ENCODE results near the gene VILL. TPM values are rescaled to one million over a fixed set of nuclear protein-coding genes. Genes with fewer than 3 reads are reported as not detected.
"Not testable (repeated sequence)": the region's sequence is repeated elsewhere in the genome, so short reads cannot be mapped to it uniquely, and the experiment has no call there.

VILL gene
- total RNA-seq, 2 donors from 2014 or later, result 21.6 to 30.1 TPM

DNA sequence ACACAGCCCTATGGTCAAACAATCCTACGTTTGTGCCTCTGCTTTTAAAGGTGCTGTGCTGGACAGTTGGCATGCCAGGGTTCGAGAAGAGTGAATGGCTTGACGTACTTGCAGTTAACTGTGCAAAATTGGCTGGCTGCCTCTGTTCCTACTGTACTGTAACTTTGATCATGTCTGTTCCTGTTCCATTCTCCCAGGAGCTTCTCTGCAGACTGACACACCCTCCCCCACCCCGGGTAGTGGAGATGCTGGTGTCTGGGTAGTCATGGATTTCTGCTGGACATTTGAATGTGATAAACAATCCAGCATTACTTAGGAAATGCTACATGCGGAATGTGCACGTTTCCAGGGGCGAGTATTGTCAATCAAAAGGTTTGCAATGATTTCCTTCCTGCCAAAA lies 6.5 kb upstream of the VILL start:
- Mint-ChIP-seq H3K4me1 (peaks cover 2% of the 10 kb centered on the region), H3K27me3 (peaks cover 4% of the 10 kb centered on the region), H3K36me3 (ENCODE audit: low read depth) (no peaks in the 10 kb centered on the region), H3K4me3 (no peak overlapping the region), H3K27ac (no peak overlapping the region)
- DNase-seq, result no peak
- no peaks in the 10 kb centered on the region for H3K9me3 ChIP-seq (ENCODE audit: control insufficient read depth, low read length, poor library complexity, severe bottlenecking)
- ATAC-seq, result no peak

DNA sequence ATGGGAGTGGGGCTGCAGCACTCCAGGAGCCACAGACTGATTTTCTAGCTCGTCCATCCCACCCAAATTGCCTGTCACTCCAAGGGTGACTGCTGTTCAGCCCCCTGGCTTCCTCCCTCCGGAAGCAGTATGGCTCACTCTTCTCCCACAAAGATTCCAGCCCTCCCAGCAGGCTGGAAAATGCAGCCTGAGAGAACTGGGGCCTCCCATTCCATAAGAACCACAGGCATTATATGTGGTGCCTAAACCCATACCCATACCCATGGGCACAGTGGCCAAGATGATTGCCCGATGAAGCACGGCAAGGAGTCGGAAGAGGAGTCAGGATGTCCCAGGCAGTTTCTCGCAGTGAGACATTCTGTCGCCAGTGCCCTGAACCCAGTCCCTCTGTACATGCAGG lies 6.0 kb upstream of the VILL start:
- H3K27ac Mint-ChIP-seq, result no peak overlapping the region

DNA sequence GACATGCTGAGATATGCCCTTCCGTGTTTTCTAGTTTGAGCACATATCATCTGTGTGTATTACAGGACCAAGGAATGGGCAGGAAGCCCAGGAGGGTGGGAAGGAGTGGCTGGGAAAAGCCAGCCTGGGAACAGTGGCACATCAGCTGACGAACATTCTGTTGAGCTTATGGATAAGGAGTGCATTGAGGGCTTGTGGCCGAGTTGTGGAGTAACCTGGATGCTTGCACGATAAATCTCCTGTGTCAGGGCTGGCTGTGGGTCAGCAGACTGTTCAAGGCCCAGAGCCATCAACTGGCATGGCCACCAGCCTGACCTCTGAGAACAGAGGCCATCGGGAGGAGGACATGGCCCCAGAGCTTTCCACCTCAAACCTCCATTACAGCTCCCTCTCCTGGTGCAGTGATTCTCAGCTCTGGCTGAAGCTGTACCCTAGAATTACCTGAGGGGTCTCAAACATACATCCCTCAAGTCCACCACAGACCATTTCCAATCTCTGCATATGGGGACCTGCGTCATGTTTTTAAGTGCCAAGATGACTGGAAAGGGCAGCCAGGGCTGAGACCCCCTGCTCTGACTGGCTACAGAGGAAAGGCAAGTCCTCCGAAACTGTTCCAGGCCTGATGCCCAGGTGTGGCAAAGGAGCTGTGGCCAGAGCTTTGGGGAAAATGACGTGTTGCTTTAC lies 4.8 kb upstream of the VILL start:
- no peaks in the 10 kb centered on the region for H3K36me3 Mint-ChIP-seq (ENCODE audit: low read depth)
- no peak for DNase-seq
- no peak overlapping the region for H3K4me3 Mint-ChIP-seq
- peaks cover 8% of the 10 kb centered on the region for H3K4me1 Mint-ChIP-seq
- no peaks in the 10 kb centered on the region for H3K9me3 ChIP-seq (ENCODE audit: control insufficient read depth, low read length, poor library complexity, severe bottlenecking)
- no peak overlapping the region for H3K27ac Mint-ChIP-seq
- peaks cover 4% of the 10 kb centered on the region for H3K27me3 Mint-ChIP-seq
- ATAC-seq, result no peak

More for the DNA sequence above, 6.0 kb upstream of the VILL start:
- Mint-ChIP-seq H3K36me3 (ENCODE audit: low read depth) (no peaks in the 10 kb centered on the region), H3K4me1 (peaks cover 8% of the 10 kb centered on the region), H3K27me3 (peaks cover 4% of the 10 kb centered on the region), H3K4me3 (no peak overlapping the region)
- DNase-seq (no peak), ATAC-seq (no peak)
- H3K9me3 ChIP-seq (ENCODE audit: control insufficient read depth, low read length, poor library complexity, severe bottlenecking), result no peaks in the 10 kb centered on the region

DNA sequence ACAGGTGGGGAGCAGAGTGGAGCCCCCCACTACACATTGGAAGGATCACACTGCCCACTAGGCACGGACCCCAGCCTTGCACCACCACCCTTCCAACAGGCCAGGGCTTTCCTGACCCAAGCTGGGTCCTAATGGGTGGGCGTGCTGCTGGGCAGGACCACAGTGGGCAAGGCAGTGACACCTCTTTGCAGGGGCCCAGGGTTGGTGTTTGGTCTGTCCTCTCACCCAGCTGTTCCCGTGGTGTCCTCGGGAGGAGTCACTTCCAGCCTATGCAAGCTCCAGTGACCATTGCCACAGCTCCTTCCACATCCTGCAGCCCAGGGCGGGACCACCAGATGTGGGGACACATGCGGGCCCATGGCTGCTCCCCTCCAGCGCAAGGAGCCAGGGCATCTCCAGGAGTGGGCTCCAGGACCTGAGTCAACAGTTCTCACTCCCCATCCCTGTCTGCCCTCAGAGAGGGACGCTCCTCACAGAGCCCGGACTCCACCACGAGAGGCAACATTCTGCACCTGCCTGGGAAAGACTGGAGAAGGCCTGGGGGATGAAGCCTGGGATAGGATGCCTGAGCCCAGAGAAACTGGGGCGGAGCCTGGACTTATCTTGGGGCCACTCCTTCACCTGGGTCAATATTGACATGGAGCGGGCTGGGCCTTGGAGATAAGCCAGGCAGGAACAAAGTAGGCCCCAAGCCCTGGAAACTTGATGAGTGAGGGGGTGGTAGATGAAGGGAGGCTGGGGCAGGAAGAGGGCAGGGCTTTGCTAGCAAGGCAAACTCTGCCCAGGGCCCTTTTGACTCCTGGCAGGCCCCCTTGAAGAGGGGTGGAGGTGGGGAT lies 3.9 kb upstream of the VILL start:
- H3K4me1 Mint-ChIP-seq, result peaks cover 8% of the 10 kb centered on the region
- H3K4me3 Mint-ChIP-seq, result no peak overlapping the region
- H3K27ac Mint-ChIP-seq, result no peak overlapping the region
- no peak for ATAC-seq
- peaks cover 4% of the 10 kb centered on the region for H3K27me3 Mint-ChIP-seq
- H3K9me3 ChIP-seq (ENCODE audit: control insufficient read depth, low read length, poor library complexity, severe bottlenecking), result no peaks in the 10 kb centered on the region
- H3K36me3 Mint-ChIP-seq (ENCODE audit: low read depth), result no peaks in the 10 kb centered on the region
- DNase-seq, result no peak

DNA sequence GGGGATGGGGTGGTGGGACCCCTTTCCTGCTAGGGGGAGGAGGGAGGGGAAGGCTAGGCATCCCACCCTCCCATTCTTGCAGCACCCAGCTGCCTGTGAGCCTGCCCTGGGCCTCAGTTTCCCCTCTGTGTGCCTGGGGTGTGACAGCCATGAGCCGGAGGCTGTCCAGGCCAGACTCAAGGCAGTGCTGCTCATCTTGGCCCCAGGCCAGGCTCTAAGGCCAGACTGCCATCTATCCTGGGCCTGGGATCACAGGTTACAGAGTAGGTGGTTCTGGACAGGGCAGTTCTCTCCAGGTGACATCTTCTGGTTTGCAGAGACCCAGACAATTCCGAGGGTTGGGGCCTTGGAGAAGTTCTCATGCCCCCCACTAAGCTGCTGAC lies 3.3 kb upstream of the VILL start:
- DNase-seq (no peak), ATAC-seq (no peak)
- Mint-ChIP-seq H3K4me3 (no peak overlapping the region), H3K27ac (no peak overlapping the region), H3K4me1 (peaks cover 9% of the 10 kb centered on the region), H3K27me3 (peaks cover 4% of the 10 kb centered on the region), H3K36me3 (ENCODE audit: low read depth) (no peaks in the 10 kb centered on the region)
- no peaks in the 10 kb centered on the region for H3K9me3 ChIP-seq (ENCODE audit: control insufficient read depth, low read length, poor library complexity, severe bottlenecking)

DNA sequence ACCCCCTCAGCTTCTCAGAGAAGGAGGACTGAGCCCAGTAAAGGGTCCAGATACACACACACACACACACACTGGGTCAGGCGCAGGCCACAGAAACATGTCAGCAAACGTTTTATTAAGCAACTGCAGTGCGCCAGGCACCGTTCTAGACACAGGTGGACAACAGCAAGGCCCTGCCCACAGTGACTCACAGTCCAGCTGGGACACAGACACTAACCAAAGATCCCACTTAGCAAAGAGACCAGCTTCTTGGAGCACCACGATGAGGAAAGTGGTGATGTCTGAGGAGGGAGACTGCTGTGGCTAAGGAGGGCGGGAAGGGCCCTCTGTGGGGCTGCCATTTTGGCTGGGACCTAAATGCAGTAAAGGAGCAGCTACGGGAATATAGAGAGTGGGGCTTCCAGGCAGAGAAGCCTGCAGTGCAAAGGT lies 2.8 kb upstream of the VILL start:
- Mint-ChIP-seq H3K27me3 (peaks cover 4% of the 10 kb centered on the region), H3K27ac (peak overlapping the region; percentile 37), H3K36me3 (ENCODE audit: low read depth) (no peaks in the 10 kb centered on the region), H3K4me1 (peaks cover 11% of the 10 kb centered on the region), H3K4me3 (no peak overlapping the region)
- DNase-seq (no peak), ATAC-seq (no peak)
- H3K9me3 ChIP-seq (ENCODE audit: control insufficient read depth, low read length, poor library complexity, severe bottlenecking), result no peaks in the 10 kb centered on the region

DNA sequence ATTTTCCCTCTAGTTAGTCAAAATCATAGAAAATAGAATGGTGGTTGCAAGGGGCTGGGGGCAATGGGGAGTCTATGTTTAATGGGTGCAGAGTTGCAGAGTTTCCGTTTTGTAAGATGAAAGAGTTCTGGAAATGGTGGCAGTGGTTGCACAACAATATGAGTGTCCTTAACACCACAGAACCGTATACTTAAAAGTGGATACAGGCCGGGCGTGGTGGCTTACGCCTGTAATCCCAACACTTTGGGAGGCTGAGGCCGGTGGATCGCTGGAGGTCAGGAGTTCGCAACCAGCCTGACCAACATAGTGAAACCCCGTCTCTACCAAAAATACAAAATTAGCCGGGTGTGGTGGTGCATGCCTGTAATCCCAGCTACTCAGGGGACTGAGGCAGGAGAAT lies 2.2 kb upstream of the VILL start:
- Mint-ChIP-seq H3K27ac (peak overlapping the region; percentile 37), H3K4me1 (peaks cover 11% of the 10 kb centered on the region)
- H3K27me3 Mint-ChIP-seq; H3K4me3 Mint-ChIP-seq; H3K36me3 Mint-ChIP-seq (ENCODE audit: low read depth); ATAC-seq; H3K9me3 ChIP-seq (ENCODE audit: control insufficient read depth, low read length, poor library complexity, severe bottlenecking); DNase-seq: not testable (repeated sequence)

DNA sequence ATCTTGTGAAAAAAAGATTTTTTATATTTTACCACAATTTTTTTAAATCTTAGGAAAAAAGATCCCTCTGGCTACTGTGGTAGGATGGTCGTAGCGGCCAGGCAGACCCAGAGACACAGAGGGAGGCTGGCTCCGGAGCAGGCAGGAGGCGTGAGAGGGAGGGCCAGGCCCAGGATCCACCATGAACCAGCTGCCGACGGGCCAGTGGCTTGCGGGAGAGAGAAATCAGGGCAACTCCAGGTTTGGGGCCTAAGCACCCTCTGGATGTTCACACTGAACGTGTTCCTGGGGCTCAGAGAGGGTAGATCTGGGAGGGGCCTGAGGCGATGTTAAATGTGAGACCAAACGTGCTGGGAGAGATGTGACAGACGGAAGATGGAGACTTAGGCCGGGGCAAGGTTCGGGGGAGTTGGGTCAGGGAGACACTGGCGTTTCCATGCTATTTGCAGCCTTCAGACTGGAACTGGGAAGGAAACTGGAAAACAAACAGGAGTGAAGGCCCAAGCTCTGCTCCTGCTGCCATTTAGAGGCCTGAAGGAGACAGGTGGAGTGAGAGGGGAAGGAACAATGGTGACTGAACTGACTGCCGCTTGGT lies 1.6 kb upstream of the VILL start:
- Mint-ChIP-seq H3K27me3 (peaks cover 4% of the 10 kb centered on the region), H3K4me1 (peaks cover 16% of the 10 kb centered on the region), H3K27ac (peak overlapping the region; percentile 37), H3K4me3 (no peak overlapping the region), H3K36me3 (ENCODE audit: low read depth) (no peaks in the 10 kb centered on the region)
- no peak for DNase-seq
- no peak for ATAC-seq
- H3K9me3 ChIP-seq (ENCODE audit: control insufficient read depth, low read length, poor library complexity, severe bottlenecking), result no peaks in the 10 kb centered on the region

DNA sequence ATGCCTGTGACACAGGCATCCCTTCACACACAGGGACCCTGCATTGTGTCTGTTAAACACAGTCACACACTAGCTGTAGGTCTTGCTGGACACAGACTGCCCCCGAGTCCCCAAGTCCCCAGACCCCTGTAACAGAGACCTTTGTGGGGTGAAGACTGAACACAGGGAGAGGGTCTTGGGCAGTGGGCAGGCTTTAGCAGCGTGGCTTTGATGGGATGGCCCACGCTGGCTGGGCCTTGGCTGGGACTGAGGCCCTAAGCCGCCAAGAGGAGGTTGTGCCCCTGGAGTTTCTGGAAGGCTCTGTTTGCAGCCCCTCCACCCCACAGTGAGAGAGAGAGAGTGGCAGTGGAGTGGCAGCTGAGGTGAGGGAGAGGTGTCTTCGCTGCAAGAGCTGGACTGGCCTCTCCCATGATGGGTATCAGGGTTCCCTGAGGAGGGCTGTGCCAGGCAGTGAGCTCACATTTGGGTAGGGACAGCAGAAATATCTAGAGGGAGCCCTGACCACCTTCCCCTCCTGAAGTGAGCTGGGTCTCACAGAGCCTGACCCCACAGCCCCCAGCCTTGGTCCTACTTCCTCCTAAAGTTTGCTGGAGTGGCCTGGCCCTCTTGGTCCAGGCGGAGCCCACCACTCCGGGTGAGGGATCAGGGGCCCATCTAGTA lies 635 bp upstream of the VILL start:
- Mint-ChIP-seq H3K27me3 (no peaks in the 10 kb centered on the region), H3K27ac (no peak overlapping the region), H3K36me3 (ENCODE audit: low read depth) (no peaks in the 10 kb centered on the region), H3K4me3 (no peak overlapping the region), H3K4me1 (peaks cover 24% of the 10 kb centered on the region)
- DNase-seq (no peak), ATAC-seq (no peak)
- H3K9me3 ChIP-seq (ENCODE audit: control insufficient read depth, low read length, poor library complexity, severe bottlenecking), result no peaks in the 10 kb centered on the region

DNA sequence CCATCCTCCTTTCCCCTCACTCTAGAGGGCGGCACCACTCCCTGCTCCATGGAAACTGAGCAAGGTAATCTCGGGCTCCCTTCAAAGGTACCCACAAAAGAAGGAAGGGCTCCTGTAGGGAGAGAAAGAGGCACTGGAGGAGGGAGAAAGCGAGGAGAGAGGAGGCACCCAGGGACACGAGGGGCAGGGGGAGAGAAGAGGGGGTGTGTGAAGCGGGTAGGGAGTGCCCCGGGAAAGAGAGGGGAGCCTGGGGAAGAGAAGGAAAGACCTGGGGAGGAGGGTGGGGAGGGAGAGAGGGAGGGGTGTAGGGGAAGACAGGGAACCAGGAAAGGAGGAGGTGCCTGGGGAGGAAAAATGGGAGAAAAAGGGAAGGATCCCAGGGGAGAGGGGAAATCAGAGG lies 523 bp downstream of the VILL start:
- DNase-seq (no peak), ATAC-seq (no peak)
- Mint-ChIP-seq H3K36me3 (ENCODE audit: low read depth) (no peaks in the 10 kb centered on the region), H3K4me1 (peaks cover 35% of the 10 kb centered on the region), H3K27ac (peak overlapping the region; percentile 59), H3K27me3 (no peaks in the 10 kb centered on the region), H3K4me3 (no peak overlapping the region)
- no peaks in the 10 kb centered on the region for H3K9me3 ChIP-seq (ENCODE audit: control insufficient read depth, low read length, poor library complexity, severe bottlenecking)

DNA sequence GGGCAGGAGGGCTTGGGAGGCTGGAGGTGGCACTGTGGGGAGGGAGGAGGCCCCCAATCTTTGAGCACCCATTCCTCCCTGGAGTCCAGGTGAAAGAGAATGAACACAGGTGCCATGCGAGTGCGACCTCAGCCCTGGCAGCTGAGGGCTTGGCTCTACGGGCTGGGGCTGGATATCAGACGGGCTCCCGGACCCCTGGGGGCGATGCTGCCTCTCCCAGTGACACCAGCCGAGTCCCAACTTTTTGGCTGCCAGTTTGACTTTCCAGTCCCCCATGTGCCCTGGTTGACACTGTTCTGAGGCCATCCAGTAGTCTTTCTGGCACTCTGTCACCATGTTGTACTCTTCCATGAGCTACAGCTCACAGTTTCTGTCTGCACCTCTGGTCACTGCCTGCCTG lies 1.2 kb downstream of the VILL start:
- peak overlapping the region; percentile 59 for H3K27ac Mint-ChIP-seq
- ATAC-seq (no peak), DNase-seq (no peak)
- H3K9me3 ChIP-seq (ENCODE audit: control insufficient read depth, low read length, poor library complexity, severe bottlenecking), result no peaks in the 10 kb centered on the region
- peaks cover 2% of the 10 kb centered on the region for H3K36me3 Mint-ChIP-seq (ENCODE audit: low read depth)
- H3K4me1 Mint-ChIP-seq, result peaks cover 42% of the 10 kb centered on the region
- no peak overlapping the region for H3K4me3 Mint-ChIP-seq
- H3K27me3 Mint-ChIP-seq, result no peaks in the 10 kb centered on the region

DNA sequence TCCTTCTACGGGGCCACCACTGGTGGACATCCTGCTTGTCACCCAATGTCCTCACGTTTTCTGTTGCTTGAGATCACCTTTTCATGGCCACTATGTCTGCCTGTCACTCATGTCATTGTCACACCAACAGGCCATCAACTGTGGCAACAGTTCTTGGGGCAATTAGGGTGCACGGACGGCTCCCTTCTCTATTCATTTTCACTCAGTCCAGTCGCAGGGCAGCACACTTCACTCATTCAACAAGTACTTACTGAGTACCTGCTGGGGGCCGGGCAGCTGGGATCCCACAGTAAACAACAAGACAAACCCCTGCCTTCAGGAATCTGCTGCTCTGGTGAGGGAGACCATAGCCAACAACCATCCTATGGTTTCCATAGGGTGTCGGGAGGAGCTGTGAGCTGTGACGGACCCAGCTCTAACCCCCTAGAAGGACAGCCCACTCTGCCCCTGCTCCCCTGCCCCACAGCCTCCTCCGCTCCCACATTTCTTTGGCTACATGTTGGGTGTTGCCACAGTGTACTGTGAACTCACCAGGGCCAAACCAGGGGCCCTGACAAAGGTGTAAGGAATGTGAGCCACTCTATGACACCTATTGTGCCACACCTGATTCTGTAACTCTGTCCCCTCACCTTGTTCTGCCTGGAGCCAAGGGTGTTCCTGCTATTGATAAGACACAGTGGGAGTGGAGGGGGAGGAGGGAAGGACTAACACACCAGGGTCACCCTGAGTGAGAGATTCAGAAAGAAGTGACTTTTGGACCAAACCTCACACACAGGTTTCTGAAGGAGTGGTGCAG lies 1.9 kb downstream of the VILL start:
- Mint-ChIP-seq H3K36me3 (ENCODE audit: low read depth) (peaks cover 2% of the 10 kb centered on the region), H3K27me3 (no peaks in the 10 kb centered on the region), H3K27ac (peak overlapping the region; percentile 96), H3K4me3 (no peak overlapping the region), H3K4me1 (peaks cover 46% of the 10 kb centered on the region)
- no peak for DNase-seq
- no peaks in the 10 kb centered on the region for H3K9me3 ChIP-seq (ENCODE audit: control insufficient read depth, low read length, poor library complexity, severe bottlenecking)
- no peak for ATAC-seq

All from T-helper 17 cell (primary cell).